Dermis microvascular lymphatic vessel endothelial cell (primary cell): ENCODE data around the gene AKAP7. TPM values are rescaled to one million over a fixed set of nuclear protein-coding genes. Genes with fewer than 3 reads are reported as not detected.
"Not testable (repeated sequence)": the region's sequence is repeated elsewhere in the genome, so short reads cannot be mapped to it uniquely, and the experiment has no call there.

Experiments
- DNase-seq, 2 donors: peaks; one replicate each; pipeline versions ENCODE4 v3.0.0 to v3.0.0-alpha.2; 2010; ENCODE audit warnings: low read depth in 2 of 2
- total RNA-seq: library from RNA; depleted of rRNA; stranded (reverse); fragments of >200 nt; gene quantifications from 2 replicates; pipeline ENCODE4 v1.2.1, GENCODE V29; 2014

AKAP7 gene
- total RNA-seq, 1 donor from 2014 or later: 1.3 TPM

- DNase-seq: no peak
Observed at GRCh38 chr6:131290955-131291354, 155.7 kb downstream of the AKAP7 start.

DNA sequence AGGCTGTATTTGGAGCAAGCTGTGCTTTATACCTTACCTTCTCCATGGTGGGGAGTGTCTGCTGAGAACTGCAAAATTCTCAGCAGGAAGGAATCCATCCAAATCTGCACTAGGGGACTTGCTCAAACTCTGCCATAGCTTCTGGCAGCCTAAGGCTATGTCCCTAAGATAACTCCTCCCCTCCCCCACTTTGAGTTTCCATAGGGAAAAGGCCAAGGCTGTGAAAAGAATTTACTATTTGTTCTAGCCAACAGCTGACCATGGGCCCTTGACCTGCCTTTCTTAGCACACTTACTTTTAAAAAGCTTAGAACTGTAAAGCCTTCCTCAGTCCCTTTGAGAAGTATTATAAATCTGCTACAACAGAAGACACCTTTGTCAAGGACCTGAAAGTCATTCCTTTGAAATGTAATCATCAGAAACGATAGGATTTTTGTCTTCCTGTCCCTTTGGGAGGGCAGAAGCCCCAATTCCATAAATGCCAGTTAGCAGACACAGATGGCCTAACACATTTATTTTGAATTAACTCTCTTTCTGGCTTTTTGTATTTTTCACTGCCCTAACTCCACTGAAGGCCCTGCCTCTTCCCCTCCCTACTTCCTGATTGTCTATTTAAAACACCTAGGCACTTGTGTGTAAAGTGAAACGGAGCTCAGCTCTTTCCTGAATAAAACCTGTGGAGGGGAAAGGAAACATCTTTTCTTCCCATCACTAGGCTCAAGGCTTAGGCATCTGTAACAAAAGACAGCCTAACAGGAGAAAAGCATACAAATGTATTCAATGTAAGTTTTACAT lies 157.1 kb downstream of the AKAP7 start:
- DNase-seq: no peak

- no peak for DNase-seq
Observed at GRCh38 chr6:131293472-131293911, 158.2 kb downstream of the AKAP7 start.

DNA sequence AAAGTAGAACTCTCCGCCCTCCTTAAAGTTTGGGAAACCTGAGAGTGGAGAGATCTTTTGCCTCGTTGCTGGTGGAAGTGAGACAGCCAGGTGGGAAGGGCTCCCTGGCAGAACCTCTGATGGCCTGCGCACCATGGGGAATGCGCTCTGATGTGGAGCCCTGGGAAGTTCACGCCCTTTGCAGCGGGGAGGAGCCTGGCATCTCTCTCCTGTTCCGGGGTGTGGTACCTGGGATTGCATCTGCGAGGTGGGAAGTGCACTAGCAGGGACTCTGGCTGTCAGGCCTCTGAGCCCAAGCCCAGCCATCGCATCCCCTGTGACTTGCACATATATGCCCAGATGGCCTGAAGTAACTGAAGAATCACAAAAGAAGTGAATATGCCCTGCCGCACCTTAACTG lies 159.8 kb downstream of the AKAP7 start:
- no peak for DNase-seq

GRCh38 chr6:131300826-131301225 lies 165.6 kb downstream of the AKAP7 start:
- not testable (repeated sequence) for DNase-seq

DNA sequence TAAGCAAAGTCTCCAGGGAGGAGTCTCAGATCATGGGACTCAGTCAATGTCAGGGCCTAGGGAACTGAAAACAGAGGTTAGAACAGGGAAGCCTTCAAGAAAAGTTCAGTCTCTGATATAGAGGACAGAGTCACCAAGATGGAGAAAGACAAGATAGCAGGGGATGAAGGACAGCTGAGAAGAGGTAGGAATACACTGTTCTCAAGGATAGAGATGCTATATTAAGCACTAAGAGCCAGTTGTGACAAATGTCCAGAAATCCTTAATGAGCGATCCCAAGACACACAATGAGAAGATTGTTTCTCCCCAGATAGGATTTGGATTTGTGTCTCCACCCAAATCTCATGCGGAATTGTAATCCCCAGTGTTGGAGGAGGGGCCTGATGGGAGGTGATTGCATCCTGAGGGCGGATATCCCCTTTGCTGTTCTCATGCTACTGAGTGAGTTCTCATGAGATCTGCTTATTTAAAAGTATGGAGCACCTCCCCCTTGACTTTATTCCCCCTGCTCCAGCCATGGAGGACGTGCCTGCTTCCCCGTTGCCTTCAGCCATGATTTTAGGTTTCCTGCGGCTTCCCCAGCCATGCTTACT lies 168.2 kb downstream of the AKAP7 start:
- no peak for DNase-seq

DNA sequence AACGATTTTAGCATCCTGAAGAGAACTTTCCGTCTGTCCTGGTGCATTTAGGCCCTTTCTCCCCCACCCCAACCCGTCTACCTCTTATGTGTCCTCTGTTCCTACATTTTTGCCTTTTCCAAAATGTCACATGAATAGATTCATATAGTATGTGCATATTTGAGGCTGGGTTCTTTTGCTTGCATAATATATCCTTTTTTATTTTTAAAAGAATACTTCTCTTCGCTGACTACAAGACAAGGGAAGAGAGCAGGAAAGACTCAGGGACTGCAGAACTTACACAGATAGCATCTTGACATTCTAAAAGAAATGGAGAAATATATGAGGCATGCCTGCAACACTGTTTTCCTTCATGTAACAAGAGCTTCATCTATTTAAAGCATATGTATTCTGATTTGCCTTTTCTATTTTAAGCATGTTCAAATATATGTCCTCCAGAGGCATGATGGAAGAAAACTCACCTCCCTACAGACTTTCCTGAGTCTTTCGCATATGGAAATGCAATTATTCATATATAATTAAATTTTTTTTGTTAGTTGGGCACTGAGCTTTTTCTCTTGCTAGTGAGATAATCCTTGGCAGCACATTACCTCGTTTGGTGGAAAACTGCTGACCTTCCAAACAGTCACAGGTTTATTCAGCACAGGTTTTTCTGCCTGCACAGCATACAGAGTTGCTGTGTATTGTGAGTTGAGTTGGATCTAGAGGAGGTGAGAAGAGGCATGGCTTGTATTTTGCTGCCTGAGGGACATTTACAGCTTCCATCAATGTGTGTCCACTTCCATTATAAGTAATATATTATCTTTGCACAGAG lies 170.0 kb downstream of the AKAP7 start:
- DNase-seq: no peak

- DNase-seq: no peak
Observed at GRCh38 chr6:131309437-131309836, 174.2 kb downstream of the AKAP7 start.

GRCh38 chr6:131314838-131315237 lies 179.6 kb downstream of the AKAP7 start:
- DNase-seq: no peak

DNA sequence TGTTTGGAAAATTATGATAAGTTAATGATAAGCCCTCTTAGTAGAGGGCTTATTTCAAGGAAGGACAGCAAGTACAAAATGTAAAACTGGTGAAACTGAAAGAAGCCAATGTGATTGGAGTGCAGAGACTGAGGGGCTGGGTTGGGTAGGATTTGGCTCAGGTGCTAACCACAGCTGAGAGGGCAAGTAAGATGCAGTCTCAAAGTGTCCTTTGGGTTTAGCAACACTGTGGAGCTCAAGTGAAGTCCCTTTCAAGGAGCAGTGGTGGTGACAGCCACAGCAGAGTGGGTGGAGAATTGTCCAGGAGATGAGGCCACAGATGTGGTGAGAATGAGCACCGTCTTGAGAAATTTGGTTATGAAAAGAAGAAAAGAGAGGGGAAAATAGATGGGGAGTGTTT lies 181.4 kb downstream of the AKAP7 start:
- no peak for DNase-seq

DNA sequence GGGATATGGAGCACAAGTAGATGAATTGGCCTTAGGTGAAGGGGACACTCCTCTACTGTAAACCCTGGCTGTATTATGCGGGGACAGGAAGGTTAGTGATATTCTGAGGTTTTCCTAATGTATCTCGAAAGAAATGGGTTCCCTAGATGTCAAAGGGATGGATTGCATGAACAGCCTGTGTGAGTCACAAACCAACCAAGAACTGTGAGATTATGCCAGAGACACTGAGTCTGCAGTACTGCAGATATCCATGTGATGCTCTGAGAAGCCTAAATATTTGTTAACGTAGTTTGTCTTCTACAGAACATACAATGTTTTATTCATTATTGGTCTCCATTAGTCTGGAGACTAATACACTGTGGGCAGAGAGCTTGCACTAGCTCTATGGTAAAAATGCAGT lies 182.2 kb downstream of the AKAP7 start:
- DNase-seq: no peak

- DNase-seq: no peak
Observed at GRCh38 chr6:131321589-131321988, 186.3 kb downstream of the AKAP7 start.

GRCh38 chr6:131322125-131322524 lies 186.9 kb downstream of the AKAP7 start:
- DNase-seq: no peak

DNA sequence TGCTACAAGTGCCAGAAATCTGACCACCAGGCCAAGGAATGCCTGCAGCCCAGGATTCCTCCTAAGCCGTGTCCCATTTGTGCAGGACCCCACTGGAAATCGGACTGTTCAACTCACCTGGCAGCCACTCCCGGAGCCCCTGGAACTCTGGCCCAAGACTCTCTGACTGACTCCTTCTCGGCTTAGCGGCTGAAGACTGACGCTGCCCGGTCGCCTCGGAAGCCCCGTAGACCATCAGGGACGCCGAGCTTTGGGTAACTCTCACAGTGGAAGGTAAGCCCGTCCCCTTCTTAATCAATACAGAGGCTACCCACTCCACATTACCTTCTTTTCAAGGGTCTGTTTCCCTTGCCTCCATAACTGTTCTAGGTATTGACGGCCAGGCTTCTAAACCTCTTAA lies 190.4 kb downstream of the AKAP7 start:
- not testable (repeated sequence) for DNase-seq

- DNase-seq: not testable (repeated sequence)
Observed at GRCh38 chr6:131328727-131329126, 193.5 kb downstream of the AKAP7 start.

- no peak for DNase-seq
Observed at GRCh38 chr6:131331151-131331550, 195.9 kb downstream of the AKAP7 start.

GRCh38 chr6:131331873-131332781 lies 196.9 kb downstream of the AKAP7 start:
- no peak for DNase-seq
